Coronary artery (tissue), 2 donors: Measurements from ENCODE around the gene SDCCAG8.

Source experiments
- DNase-seq: peaks from one replicate; pipeline ENCODE4 v3.0.0-alpha.2; 2017; ENCODE audit warnings: low spot score
- H3K27ac ChIP-seq, 2 donors: fragments of 200-600 bp; sonication (generic); one replicate each; pipeline ENCODE4 v1.5.1; 2016 to 2019
- H3K4me3 ChIP-seq: fragments of 200-600 bp; sonication (generic); 2 replicates; pipeline ENCODE4 v1.5.1; 2016; ENCODE audit warnings: mild to moderate bottlenecking, moderate library complexity
- CTCF ChIP-seq: fragments of 200-600 bp; sonication (generic); IDR thresholded peaks from one replicate; pipeline ENCODE4 v1.5.1; 2019; ENCODE audit warnings: antibody characterized with exemption

SDCCAG8 gene

GRCh38 chr1:243435836-243436235 lies 180.0 kb downstream of the SDCCAG8 start:
- no peak overlapping the region for H3K27ac ChIP-seq
- H3K4me3 ChIP-seq: no peak overlapping the region
- no peak for DNase-seq
- no peak for TF ChIP-seq CTCF

GRCh38 chr1:243438146-243438545 lies 182.3 kb downstream of the SDCCAG8 start:
- DNase-seq: no peak
- Histone ChIP-seq H3K4me3 (no peak overlapping the region), H3K27ac (no peak overlapping the region)
- no peak for TF ChIP-seq CTCF

- DNase-seq: no peak
- no peak for TF ChIP-seq CTCF
- H3K27ac ChIP-seq: no peak overlapping the region
- no peak overlapping the region for H3K4me3 ChIP-seq
Observed at GRCh38 chr1:243438815-243439214, 183.0 kb downstream of the SDCCAG8 start.

GRCh38 chr1:243440406-243440805 lies 184.6 kb downstream of the SDCCAG8 start:
- no peak overlapping the region for H3K4me3 ChIP-seq
- DNase-seq: no peak
- H3K27ac ChIP-seq: no peak overlapping the region
- TF ChIP-seq CTCF: no peak

GRCh38 chr1:243441601-243442000 lies 185.8 kb downstream of the SDCCAG8 start:
- no peak for DNase-seq
- Histone ChIP-seq H3K4me3 (no peak overlapping the region), H3K27ac (no peak overlapping the region)
- no peak for TF ChIP-seq CTCF

GRCh38 chr1:243443557-243443956 lies 187.7 kb downstream of the SDCCAG8 start:
- H3K4me3 ChIP-seq: peak overlapping the region; percentile 16
- no peak for DNase-seq
- H3K27ac ChIP-seq: no peak overlapping the region
- TF ChIP-seq CTCF: no peak

- no peak for DNase-seq
- Histone ChIP-seq H3K4me3 (no peak overlapping the region), H3K27ac (no peak overlapping the region)
- TF ChIP-seq CTCF: no peak
Observed at GRCh38 chr1:243447347-243447746, 191.5 kb downstream of the SDCCAG8 start.
